Brain microvascular endothelial cell (primary cell): Measurements from ENCODE around the gene C22orf15.

Experiments
- DNase-seq: peaks from one replicate; pipeline ENCODE4 v3.0.0-alpha.2; 2020
- H3K27ac ChIP-seq: fragments of 250-450 bp; sonication (Bioruptor Pico); 2 replicates; pipeline ENCODE4 v1.5.1; 2020; ENCODE audit warnings: mild to moderate bottlenecking, moderate library complexity
- H3K27me3 ChIP-seq: fragments of 250-450 bp; sonication (Bioruptor Pico); replicated peaks from 2 replicates; pipeline ENCODE4 v1.5.1; 2020; ENCODE audit warnings: mild to moderate bottlenecking
- H3K36me3 ChIP-seq: fragments of 250-450 bp; sonication (Bioruptor Pico); replicated peaks from 2 replicates; pipeline ENCODE4 v1.5.1; 2020; ENCODE audit warnings: mild to moderate bottlenecking
- H3K4me3 ChIP-seq: 2 replicates; pipeline ENCODE4 v1.5.1; 2011; ENCODE audit warnings: low read depth, mild to moderate bottlenecking, control low read depth, low read length, moderate library complexity
- in situ Hi-C: cut with HindIII; loops from 2 replicates; pipeline ENCODE4 v1.10.0; 2017; ENCODE audit warnings: low sequenced_read_pairs, low pct_ligation_motif_present
- TF ChIP-seq, protein P1 (sequence below): IDR thresholded peaks from 2 replicates; pipeline ENCODE4 v1.5.1; 2011; ENCODE audit warnings: low read depth, mild to moderate bottlenecking, moderate library complexity, low read length, control low read depth, inconsistent platforms; ENCODE audit errors: missing control alignments

Gene C22orf15

DNA sequence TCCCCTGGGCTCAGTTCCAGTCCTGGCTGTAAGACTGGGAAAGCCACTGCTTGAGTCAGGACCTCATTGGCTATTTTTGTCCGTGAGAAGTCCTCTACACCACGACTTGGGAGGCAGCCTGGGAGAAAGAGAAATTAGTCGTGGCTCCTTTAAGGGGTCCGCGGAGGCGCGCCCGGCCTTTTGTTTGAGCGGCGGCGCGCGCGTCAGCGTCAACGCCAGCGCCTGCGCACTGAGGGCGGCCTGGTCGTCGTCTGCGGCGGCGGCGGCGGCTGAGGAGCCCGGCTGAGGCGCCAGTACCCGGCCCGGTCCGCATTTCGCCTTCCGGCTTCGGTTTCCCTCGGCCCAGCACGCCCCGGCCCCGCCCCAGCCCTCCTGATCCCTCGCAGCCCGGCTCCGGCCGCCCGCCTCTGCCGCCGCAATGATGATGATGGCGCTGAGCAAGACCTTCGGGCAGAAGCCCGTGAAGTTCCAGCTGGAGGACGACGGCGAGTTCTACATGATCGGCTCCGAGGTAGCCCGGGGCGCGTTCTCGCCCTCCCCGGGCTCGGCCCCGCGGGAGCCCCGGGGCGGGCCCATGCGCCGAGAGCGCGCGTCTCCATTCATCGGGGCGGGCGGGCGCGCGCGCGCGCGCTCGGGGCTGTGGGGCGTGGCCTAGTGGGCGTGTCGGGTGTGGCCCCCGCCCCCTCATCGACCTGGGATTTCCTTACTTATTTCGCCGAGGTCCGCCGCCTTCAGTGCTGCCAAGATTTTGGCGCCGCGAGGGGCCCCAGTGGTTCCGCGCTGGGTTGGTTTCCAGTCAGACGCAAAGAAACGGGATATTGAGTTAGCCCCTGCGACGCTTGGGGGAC, 24.2 kb downstream of the C22orf15 start, which contains the start of gene SMARCB1:
SMARCB1 (plus strand) TSS at position 215 of the 848 bp plus-strand sequence; CDS start at position 419, 204 bp downstream.
- in situ Hi-C loops, result no loop called here
- Histone ChIP-seq H3K36me3 (no peaks in the 10 kb centered on the region), H3K27ac (peak within 1 kb of the TSS; percentile 94), H3K27me3 (no peaks in the 10 kb centered on the region), H3K4me3 (peak within 1 kb of the TSS; percentile 89)
- TF ChIP-seq, protein P1, sequence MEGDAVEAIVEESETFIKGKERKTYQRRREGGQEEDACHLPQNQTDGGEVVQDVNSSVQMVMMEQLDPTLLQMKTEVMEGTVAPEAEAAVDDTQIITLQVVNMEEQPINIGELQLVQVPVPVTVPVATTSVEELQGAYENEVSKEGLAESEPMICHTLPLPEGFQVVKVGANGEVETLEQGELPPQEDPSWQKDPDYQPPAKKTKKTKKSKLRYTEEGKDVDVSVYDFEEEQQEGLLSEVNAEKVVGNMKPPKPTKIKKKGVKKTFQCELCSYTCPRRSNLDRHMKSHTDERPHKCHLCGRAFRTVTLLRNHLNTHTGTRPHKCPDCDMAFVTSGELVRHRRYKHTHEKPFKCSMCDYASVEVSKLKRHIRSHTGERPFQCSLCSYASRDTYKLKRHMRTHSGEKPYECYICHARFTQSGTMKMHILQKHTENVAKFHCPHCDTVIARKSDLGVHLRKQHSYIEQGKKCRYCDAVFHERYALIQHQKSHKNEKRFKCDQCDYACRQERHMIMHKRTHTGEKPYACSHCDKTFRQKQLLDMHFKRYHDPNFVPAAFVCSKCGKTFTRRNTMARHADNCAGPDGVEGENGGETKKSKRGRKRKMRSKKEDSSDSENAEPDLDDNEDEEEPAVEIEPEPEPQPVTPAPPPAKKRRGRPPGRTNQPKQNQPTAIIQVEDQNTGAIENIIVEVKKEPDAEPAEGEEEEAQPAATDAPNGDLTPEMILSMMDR, result no peak
- peak; percentile 85 for DNase-seq

DNA sequence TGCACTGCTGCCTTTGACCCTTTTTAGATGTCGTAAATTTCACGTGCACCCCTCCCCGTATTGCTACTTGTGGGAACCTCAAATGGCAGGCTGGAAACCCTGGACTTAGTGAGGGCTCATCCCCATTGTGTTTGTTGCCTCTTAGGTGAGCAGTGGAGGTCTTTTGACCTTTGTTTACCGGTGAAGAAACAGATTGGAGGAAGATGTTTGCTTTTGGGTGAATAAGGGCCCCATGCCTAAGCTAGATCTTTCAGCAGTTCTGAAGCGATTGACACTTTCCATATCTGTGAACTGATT, 24.8 kb downstream of the C22orf15 start:
- DNase-seq, result no peak
- peak overlapping the region; percentile 94 for H3K27ac ChIP-seq
- peak overlapping the region; percentile 89 for H3K4me3 ChIP-seq
- TF ChIP-seq, protein P1, result no peak
- H3K27me3 ChIP-seq, result no peaks in the 10 kb centered on the region
- in situ Hi-C loops, result no loop called here
- peaks cover 3% of the 10 kb centered on the region for H3K36me3 ChIP-seq

DNA sequence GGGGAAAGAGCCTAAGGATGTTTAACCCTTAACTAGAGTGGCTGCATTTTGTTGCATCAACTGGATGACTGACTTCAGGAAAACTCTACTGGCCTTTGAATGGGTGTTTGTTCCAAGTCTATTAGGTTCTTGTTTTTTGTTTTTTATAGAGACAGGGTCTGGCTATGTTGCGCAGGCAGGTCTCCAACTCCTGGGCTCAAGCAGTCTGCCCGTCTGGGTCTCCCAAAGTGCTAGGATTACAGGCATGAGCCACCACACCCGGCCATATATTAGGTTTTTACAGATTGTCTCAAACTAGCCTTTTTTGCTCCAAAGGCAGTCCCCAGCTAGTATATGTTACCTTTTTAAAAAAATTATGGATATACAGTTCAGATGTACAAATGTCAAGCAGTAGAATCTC, 25.1 kb downstream of the C22orf15 start:
- Histone ChIP-seq H3K27me3 (no peaks in the 10 kb centered on the region), H3K27ac (no peak overlapping the region), H3K36me3 (peaks cover 3% of the 10 kb centered on the region), H3K4me3 (peak overlapping the region; percentile 89)
- no peak for DNase-seq
- TF ChIP-seq, protein P1, result no peak
- in situ Hi-C loops, result no loop called here

DNA sequence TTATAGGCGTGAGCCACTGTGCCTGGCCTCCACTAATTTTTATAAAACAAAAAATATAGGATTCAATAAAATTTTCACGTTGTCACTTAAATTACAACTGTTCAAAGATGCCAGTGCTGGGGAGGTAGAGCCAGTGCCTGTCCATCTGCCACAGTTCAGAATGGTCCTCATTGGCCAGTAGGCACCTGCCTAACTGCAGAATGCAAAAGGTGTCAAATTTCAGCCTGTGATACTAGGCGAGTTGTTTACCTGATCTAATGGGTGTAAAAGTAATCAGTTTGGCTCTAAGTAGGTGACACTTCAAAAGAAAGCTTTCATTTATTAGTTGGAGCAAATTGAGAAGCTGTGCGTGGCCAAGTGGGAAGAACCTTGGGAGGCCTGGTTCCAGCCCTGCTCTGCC, 26.3 kb downstream of the C22orf15 start:
- no peak overlapping the region for H3K27ac ChIP-seq
- in situ Hi-C loops, result no loop called here

DNA sequence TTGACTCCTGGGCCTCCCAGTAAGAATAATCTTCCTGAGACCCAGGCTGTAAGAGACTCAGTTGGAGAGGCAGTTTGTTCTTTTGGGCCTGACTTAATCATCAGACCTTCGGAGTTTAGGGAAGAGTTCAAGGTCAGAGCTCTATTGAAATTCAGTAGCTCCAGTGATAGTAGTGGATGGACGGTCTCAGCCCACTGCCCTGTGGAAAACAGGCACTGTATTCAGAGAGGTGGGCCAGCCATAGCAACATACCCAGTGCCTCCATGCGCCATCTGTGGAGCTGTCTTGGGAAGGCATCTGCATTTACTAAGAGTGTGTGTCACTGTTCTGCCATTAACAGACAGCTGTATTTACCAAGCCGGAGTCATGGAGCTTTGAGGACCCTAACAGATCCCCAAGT, 26.8 kb downstream of the C22orf15 start:
- no peak overlapping the region for H3K4me3 ChIP-seq
- TF ChIP-seq, protein P1, result peak; percentile 26
- H3K27ac ChIP-seq, result no peak overlapping the region
- in situ Hi-C loops, result no loop called here
- no peak for DNase-seq
- H3K36me3 ChIP-seq, result peaks cover 17% of the 10 kb centered on the region
- no peaks in the 10 kb centered on the region for H3K27me3 ChIP-seq

More for the DNA sequence above, 26.3 kb downstream of the C22orf15 start:
- H3K4me3 ChIP-seq, result no peak overlapping the region
- no peaks in the 10 kb centered on the region for H3K27me3 ChIP-seq
- H3K36me3 ChIP-seq, result peaks cover 12% of the 10 kb centered on the region
- DNase-seq, result no peak
- TF ChIP-seq, protein P1, result no peak
